ENCODE data around the gene LYRM4. TPM values are rescaled to one million over a fixed set of nuclear protein-coding genes. Genes with fewer than 3 reads are reported as not detected.

The LYRM4 gene
- total and polyA plus RNA-seq, 9 of the 15 experiments (the other 6 are each of a cell fraction or from before 2014, with no cell fraction given), result 24.2 to 69.4 (median 41.8) TPM

DNA sequence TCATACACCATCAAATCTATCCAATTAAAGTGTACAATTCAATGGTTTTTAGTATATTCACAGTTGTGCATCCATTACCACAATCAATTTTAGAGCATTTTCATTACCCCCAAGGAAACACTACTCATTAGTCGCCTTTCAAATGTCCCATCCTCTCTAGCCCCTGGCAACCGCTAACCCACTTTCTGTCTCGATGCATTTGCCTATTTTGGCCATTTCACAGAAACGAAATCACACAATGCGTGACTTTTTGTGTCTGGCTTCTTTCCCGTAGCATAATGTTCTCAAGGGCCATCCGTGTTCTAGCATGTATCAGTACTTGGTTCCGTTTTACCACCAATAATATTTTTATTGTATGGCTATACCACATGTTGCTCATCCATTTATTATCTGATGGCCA lies 123.9 kb downstream of the LYRM4 start:
- H3K9ac ChIP-seq (ENCODE audit: insufficient read depth in 1 of 2, low read depth in 2 of 2, low read length in 2 of 2), result no peak overlapping the region
- H4K20me1 ChIP-seq (replicated peaks; ENCODE audit: control insufficient read depth, insufficient read depth, low read length), result 0 out of 2 replicates have a peak, but pooled peaks cover 2% of the 10 kb centered on the region
- no peak overlapping the region for H2AFZ ChIP-seq (ENCODE audit: low read depth, low read length)
- intact Hi-C loops (cut with micrococcal nuclease) (no loop called here), in situ Hi-C loops (cut with MboI) (loop anchor here (25.0 kb wide), 1 partner anchor 1400 kb away; no protein-coding TSS in a partner anchor)
- no peaks in the 10 kb centered on the region for H3K79me2 ChIP-seq (ENCODE audit: control insufficient read depth, insufficient read depth, low read length)
- no peaks in the 10 kb centered on the region for H3K9me1 ChIP-seq (ENCODE audit: control insufficient read depth, insufficient read depth, low read length)
- no peaks in the 10 kb centered on the region for H3K27me3 ChIP-seq (ENCODE audit: control insufficient read depth in 2 of 2, insufficient read depth in 2 of 2, low read length in 2 of 2)
- ATAC-seq, result no peak
- ChIA-PET POLR2A (interaction anchor here (0.6 to 0.8 kb wide), 2 partner anchors 11 to 71 kb away, joined by 3 read pairs; no protein-coding TSS in a partner anchor), CTCF (ENCODE audit: low intra/inter-chr PET ratio) (no interaction called here)
- no peak overlapping the region for H3K4me2 ChIP-seq (ENCODE audit: insufficient read depth, low read length)
- no peak for DNase-seq (ENCODE audit: extremely low read depth in 1 of 4, low spot score in 3 of 4)
- no TSS peak for BruUV-seq (replicated peaks)
- no peak for FAIRE-seq
- WGBS (ENCODE audit: insufficient coverage, low coverage, missing lambda C conversion rate), result 78% methylated on average over 8 of the region's 8 CpGs
- no peaks in the 10 kb centered on the region for H3K9me3 ChIP-seq (replicated peaks; ENCODE audit: control insufficient read depth, insufficient read depth, low read depth, low read length)
- no peaks in the 10 kb centered on the region for H3K4me1 ChIP-seq (replicated peaks in 1 of 2; ENCODE audit: control insufficient read depth in 2 of 2, insufficient read depth in 2 of 2, low read length in 2 of 2)
- H3K4me3 ChIP-seq, result no peak overlapping the region
- TF ChIP-seq CREM (IDR thresholded peaks at IDR 0.05; ENCODE audit: low read depth) (no peak), NELFE (IDR thresholded peaks at IDR 0.05; ENCODE audit: insufficient read depth, insufficient read length) (no peak), MYC (IDR thresholded peaks at IDR 0.05; ENCODE audit: low read depth, low read length) (no peak), MYC (CRISPR knock-in tag; IDR thresholded peaks at IDR 0.05; ENCODE audit: borderline replicate concordance, low read depth) (no peak), PTRF (tag; IDR thresholded peaks at IDR 0.05) (no peak), MIER1 (IDR thresholded peaks at IDR 0.05; ENCODE audit: low read depth) (no peak), JUNB (CRISPR knock-in tag; conservative IDR thresholded peaks at IDR 0.05) (no peak), ZC3H11A (IDR thresholded peaks at IDR 0.05; ENCODE audit: low read depth, low read length) (no peak), SFPQ (IDR thresholded peaks at IDR 0.05; ENCODE audit: low read depth, low read length) (no peak), ZNF395 (CRISPR knock-in tag; IDR thresholded peaks at IDR 0.05) (no peak)
- H3K27ac ChIP-seq (ENCODE audit: extremely low read depth, low read depth, low read length), result no peak overlapping the region
- H3K36me3 ChIP-seq (ENCODE audit: control insufficient read depth, insufficient read depth, low read length), result no peaks in the 10 kb centered on the region

Data from K562 (cell line).